ENCODE data around the gene SYT3.

The SYT3 gene

GRCh38 chr19:50607874-50608785, 31.6 kb downstream of the SYT3 start (continued):
- TF ChIP-seq AEBP2 (tag by site-specific recombination; IDR thresholded peaks at IDR 0.05; ENCODE audit: borderline replicate concordance) (no peak), ZFHX2 (tag by site-specific recombination; conservative IDR thresholded peaks at IDR 0.05) (no peak), ZNF654 (tag by site-specific recombination; IDR thresholded peaks at IDR 0.05; ENCODE audit: low read depth) (peak; percentile 31; the same call in 1 of the 2 replicates), IKZF3 (tag by site-specific recombination; IDR thresholded peaks at IDR 0.05) (no peak), ZNF16 (tag by site-specific recombination; IDR thresholded peaks at IDR 0.05; ENCODE audit: low read depth) (no peak), ZNF707 (tag by site-specific recombination; IDR thresholded peaks at IDR 0.05) (no peak), ZNF324 (tag by site-specific recombination; IDR thresholded peaks at IDR 0.05) (no peak), ZNF350 (tag by site-specific recombination; IDR thresholded peaks at IDR 0.05) (no peak), ZNF560 (tag by site-specific recombination; IDR thresholded peaks at IDR 0.05; ENCODE audit: borderline replicate concordance) (no peak), PRDM10 (tag by site-specific recombination; IDR thresholded peaks at IDR 0.05) (peak; percentile 49), ZNF214 (tag by site-specific recombination; IDR thresholded peaks at IDR 0.05; ENCODE audit: borderline replicate concordance) (no peak), KLF8 (tag by site-specific recombination; IDR thresholded peaks at IDR 0.05) (no peak), ATF2 (tag by site-specific recombination; IDR thresholded peaks at IDR 0.05; ENCODE audit: low read depth) (peak; percentile 98), ZFP41 (tag by site-specific recombination; IDR thresholded peaks at IDR 0.05; ENCODE audit: borderline replicate concordance) (no peak), ZNF157 (tag by site-specific recombination; IDR thresholded peaks at IDR 0.05) (no peak)
- TF ChIP-seq, protein P1, sequence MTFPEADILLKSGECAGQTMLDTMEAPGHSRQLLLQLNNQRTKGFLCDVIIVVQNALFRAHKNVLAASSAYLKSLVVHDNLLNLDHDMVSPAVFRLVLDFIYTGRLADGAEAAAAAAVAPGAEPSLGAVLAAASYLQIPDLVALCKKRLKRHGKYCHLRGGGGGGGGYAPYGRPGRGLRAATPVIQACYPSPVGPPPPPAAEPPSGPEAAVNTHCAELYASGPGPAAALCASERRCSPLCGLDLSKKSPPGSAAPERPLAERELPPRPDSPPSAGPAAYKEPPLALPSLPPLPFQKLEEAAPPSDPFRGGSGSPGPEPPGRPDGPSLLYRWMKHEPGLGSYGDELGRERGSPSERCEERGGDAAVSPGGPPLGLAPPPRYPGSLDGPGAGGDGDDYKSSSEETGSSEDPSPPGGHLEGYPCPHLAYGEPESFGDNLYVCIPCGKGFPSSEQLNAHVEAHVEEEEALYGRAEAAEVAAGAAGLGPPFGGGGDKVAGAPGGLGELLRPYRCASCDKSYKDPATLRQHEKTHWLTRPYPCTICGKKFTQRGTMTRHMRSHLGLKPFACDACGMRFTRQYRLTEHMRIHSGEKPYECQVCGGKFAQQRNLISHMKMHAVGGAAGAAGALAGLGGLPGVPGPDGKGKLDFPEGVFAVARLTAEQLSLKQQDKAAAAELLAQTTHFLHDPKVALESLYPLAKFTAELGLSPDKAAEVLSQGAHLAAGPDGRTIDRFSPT (tag by site-specific recombination; IDR thresholded peaks at IDR 0.05): no peak
- TF ChIP-seq, protein P2, sequence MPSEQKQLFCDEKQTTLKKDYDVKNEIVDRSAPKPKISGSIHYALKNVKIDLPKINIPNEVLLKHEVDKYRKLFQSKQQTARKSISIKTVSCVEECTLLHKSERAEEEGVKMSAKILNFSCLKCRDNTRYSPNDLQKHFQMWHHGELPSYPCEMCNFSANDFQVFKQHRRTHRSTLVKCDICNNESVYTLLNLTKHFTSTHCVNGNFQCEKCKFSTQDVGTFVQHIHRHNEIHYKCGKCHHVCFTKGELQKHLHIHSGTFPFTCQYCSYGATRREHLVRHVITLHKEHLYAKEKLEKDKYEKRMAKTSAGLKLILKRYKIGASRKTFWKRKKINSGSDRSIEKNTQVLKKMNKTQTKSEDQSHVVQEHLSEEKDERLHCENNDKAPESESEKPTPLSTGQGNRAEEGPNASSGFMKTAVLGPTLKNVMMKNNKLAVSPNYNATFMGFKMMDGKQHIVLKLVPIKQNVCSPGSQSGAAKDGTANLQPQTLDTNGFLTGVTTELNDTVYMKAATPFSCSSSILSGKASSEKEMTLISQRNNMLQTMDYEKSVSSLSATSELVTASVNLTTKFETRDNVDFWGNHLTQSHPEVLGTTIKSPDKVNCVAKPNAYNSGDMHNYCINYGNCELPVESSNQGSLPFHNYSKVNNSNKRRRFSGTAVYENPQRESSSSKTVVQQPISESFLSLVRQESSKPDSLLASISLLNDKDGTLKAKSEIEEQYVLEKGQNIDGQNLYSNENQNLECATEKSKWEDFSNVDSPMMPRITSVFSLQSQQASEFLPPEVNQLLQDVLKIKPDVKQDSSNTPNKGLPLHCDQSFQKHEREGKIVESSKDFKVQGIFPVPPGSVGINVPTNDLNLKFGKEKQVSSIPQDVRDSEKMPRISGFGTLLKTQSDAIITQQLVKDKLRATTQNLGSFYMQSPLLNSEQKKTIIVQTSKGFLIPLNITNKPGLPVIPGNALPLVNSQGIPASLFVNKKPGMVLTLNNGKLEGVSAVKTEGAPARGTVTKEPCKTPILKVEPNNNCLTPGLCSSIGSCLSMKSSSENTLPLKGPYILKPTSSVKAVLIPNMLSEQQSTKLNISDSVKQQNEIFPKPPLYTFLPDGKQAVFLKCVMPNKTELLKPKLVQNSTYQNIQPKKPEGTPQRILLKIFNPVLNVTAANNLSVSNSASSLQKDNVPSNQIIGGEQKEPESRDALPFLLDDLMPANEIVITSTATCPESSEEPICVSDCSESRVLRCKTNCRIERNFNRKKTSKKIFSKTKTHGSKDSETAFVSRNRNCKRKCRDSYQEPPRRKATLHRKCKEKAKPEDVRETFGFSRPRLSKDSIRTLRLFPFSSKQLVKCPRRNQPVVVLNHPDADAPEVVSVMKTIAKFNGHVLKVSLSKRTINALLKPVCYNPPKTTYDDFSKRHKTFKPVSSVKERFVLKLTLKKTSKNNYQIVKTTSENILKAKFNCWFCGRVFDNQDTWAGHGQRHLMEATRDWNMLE (tag by site-specific recombination; conservative IDR thresholded peaks at IDR 0.05; ENCODE audit: low read depth): peak; percentile 53; the same call in 1 of the 2 replicates
- TF ChIP-seq, protein P3, sequence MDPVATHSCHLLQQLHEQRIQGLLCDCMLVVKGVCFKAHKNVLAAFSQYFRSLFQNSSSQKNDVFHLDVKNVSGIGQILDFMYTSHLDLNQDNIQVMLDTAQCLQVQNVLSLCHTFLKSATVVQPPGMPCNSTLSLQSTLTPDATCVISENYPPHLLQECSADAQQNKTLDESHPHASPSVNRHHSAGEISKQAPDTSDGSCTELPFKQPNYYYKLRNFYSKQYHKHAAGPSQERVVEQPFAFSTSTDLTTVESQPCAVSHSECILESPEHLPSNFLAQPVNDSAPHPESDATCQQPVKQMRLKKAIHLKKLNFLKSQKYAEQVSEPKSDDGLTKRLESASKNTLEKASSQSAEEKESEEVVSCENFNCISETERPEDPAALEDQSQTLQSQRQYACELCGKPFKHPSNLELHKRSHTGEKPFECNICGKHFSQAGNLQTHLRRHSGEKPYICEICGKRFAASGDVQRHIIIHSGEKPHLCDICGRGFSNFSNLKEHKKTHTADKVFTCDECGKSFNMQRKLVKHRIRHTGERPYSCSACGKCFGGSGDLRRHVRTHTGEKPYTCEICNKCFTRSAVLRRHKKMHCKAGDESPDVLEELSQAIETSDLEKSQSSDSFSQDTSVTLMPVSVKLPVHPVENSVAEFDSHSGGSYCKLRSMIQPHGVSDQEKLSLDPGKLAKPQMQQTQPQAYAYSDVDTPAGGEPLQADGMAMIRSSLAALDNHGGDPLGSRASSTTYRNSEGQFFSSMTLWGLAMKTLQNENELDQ (tag by site-specific recombination; IDR thresholded peaks at IDR 0.05; ENCODE audit: low read depth): no peak
- TF ChIP-seq, protein P4, sequence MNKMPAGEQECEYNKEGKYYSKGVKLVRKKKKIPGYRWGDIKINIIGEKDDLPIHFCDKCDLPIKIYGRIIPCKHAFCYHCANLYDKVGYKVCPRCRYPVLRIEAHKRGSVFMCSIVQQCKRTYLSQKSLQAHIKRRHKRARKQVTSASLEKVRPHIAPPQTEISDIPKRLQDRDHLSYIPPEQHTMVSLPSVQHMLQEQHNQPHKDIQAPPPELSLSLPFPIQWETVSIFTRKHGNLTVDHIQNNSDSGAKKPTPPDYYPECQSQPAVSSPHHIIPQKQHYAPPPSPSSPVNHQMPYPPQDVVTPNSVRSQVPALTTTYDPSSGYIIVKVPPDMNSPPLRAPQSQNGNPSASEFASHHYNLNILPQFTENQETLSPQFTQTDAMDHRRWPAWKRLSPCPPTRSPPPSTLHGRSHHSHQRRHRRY (tag by site-specific recombination; IDR thresholded peaks at IDR 0.05): no peak

Data from HEK293 (cell line).